Astrocyte (in vitro differentiated cells and primary cell): ENCODE results near the gene ACKR3. TPM values are rescaled to one million over a fixed set of nuclear protein-coding genes. Genes with fewer than 3 reads are reported as not detected.

ENCODE experiments used
- DNase-seq: peaks from one replicate; pipeline ENCODE4 v3.0.0-alpha.2; 2010; ENCODE audit warnings: low read depth
- FAIRE-seq: peaks from 2 replicates; lab custom pipeline; 2011; peaks lifted over from hg19 to GRCh38; lab: Jason Lieb, UNC
- H2AFZ ChIP-seq: 2 replicates; pipeline ENCODE4 v1.6.0; 2012; ENCODE audit warnings: low read depth, low read length, inconsistent platforms
- H3K27ac ChIP-seq: 2 replicates; pipeline ENCODE4 v1.5.1; 2011; ENCODE audit warnings: low read depth, low read length, inconsistent platforms
- H3K27me3 ChIP-seq: 2 replicates; pipeline ENCODE4 v1.6.0; 2011; ENCODE audit warnings: low read length, inconsistent platforms; ENCODE audit not compliant: insufficient read depth
- H3K36me3 ChIP-seq: 2 replicates; pipeline ENCODE4 v1.5.1; 2011; ENCODE audit warnings: low read length, inconsistent platforms; ENCODE audit not compliant: insufficient read depth
- H3K4me1 ChIP-seq: 2 replicates; pipeline ENCODE4 v1.5.1; 2011; ENCODE audit warnings: low read length, inconsistent platforms; ENCODE audit not compliant: insufficient read depth
- H3K4me2 ChIP-seq: 2 replicates; pipeline ENCODE4 v1.6.0; 2012; ENCODE audit warnings: low read length, inconsistent platforms
- H3K4me3 ChIP-seq: 2 replicates; pipeline ENCODE4 v1.5.1; 2011; ENCODE audit warnings: low read depth, mild to moderate bottlenecking, low read length, inconsistent platforms; ENCODE audit not compliant: insufficient read depth
- H3K79me2 ChIP-seq: 2 replicates; pipeline ENCODE4 v1.6.0; 2012; ENCODE audit warnings: mild to moderate bottlenecking, low read length, inconsistent platforms; ENCODE audit not compliant: insufficient read depth
- H3K9ac ChIP-seq: 2 replicates; pipeline ENCODE4 v1.6.0; 2012; ENCODE audit warnings: mild to moderate bottlenecking, low read length, inconsistent platforms
- H3K9me3 ChIP-seq: 2 replicates; pipeline ENCODE4 v1.5.1; 2012; ENCODE audit warnings: low read depth, mild to moderate bottlenecking, low read length, inconsistent platforms; ENCODE audit not compliant: insufficient read depth
- H4K20me1 ChIP-seq: 2 replicates; pipeline ENCODE4 v1.6.0; 2012; ENCODE audit warnings: low read length, inconsistent platforms; ENCODE audit not compliant: insufficient read depth
- H3K27ac Mint-ChIP-seq: one replicate; pipeline ENCODE4 v1.8.0; 2021; ENCODE audit warnings: mild to moderate bottlenecking, mixed read lengths; ENCODE audit not compliant: unreplicated experiment
- H3K27me3 Mint-ChIP-seq: one replicate; pipeline ENCODE4 v1.8.0; 2021; ENCODE audit warnings: low read depth, mixed read lengths; ENCODE audit not compliant: unreplicated experiment
- H3K36me3 Mint-ChIP-seq: one replicate; pipeline ENCODE4 v1.8.0; 2021; ENCODE audit warnings: low read depth, mixed read lengths; ENCODE audit not compliant: unreplicated experiment
- H3K4me1 Mint-ChIP-seq: one replicate; pipeline ENCODE4 v1.8.0; 2021; ENCODE audit warnings: low read depth, mixed read lengths; ENCODE audit not compliant: unreplicated experiment
- H3K4me3 Mint-ChIP-seq: one replicate; pipeline ENCODE4 v1.8.0; 2021; ENCODE audit warnings: mild to moderate bottlenecking, moderate library complexity, mixed read lengths; ENCODE audit not compliant: unreplicated experiment
- H3K9me3 Mint-ChIP-seq: one replicate; pipeline ENCODE4 v1.8.0; 2021; ENCODE audit warnings: mild to moderate bottlenecking, mixed read lengths; ENCODE audit not compliant: unreplicated experiment
- CTCF ChIP-seq: IDR thresholded peaks from 2 replicates; pipeline ENCODE4 v1.5.1; 2011; ENCODE audit warnings: low read depth, mild to moderate bottlenecking, inconsistent platforms, low read length, moderate library complexity; ENCODE audit not compliant: insufficient read depth
- EZH2 ChIP-seq: IDR thresholded peaks from 2 replicates; pipeline ENCODE4 v1.6.1; 2012; ENCODE audit warnings: mild to moderate bottlenecking, low read length, inconsistent platforms; ENCODE audit not compliant: insufficient read depth
- total RNA-seq: library from RNA; stranded (reverse); gene quantifications from 2 replicates; pipeline ENCODE4 v1.2.1, GENCODE V29; 2021

ACKR3 gene
- total RNA-seq, 1 donor from 2014 or later, result 72.7 TPM

GRCh38 chr2:236608188-236608525 lies 38.5 kb downstream of the ACKR3 start:
- Histone ChIP-seq H3K27me3 (peaks cover 13% of the 10 kb centered on the region), H3K36me3 (no peaks in the 10 kb centered on the region), H3K27ac (no peak overlapping the region), H2AFZ (no peak overlapping the region), H3K9ac (peak overlapping the region; percentile 28), H3K4me2 (no peak overlapping the region), H4K20me1 (no peaks in the 10 kb centered on the region), H3K4me1 (peaks cover 6% of the 10 kb centered on the region), H3K4me3 (no peak overlapping the region), H3K9me3 (no peaks in the 10 kb centered on the region), H3K79me2 (no peaks in the 10 kb centered on the region)
- Mint-ChIP-seq H3K36me3 (peaks cover 6% of the 10 kb centered on the region), H3K4me1 (peaks cover 32% of the 10 kb centered on the region), H3K27ac (no peak overlapping the region), H3K27me3 (peaks cover 28% of the 10 kb centered on the region), H3K9me3 (peaks cover 2% of the 10 kb centered on the region), H3K4me3 (no peak overlapping the region)
- DNase-seq, result peak; percentile 35
- no peak for FAIRE-seq
- TF ChIP-seq CTCF, result no peak
- no peak for TF ChIP-seq EZH2

- H3K4me1 ChIP-seq, result peaks cover 6% of the 10 kb centered on the region
- no peaks in the 10 kb centered on the region for H4K20me1 ChIP-seq
- Mint-ChIP-seq H3K36me3 (peaks cover 6% of the 10 kb centered on the region), H3K9me3 (peaks cover 2% of the 10 kb centered on the region), H3K4me3 (no peak overlapping the region), H3K4me1 (peaks cover 32% of the 10 kb centered on the region), H3K27me3 (peaks cover 31% of the 10 kb centered on the region), H3K27ac (no peak overlapping the region)
- H3K9me3 ChIP-seq, result no peaks in the 10 kb centered on the region
- no peaks in the 10 kb centered on the region for H3K79me2 ChIP-seq
- peaks cover 13% of the 10 kb centered on the region for H3K27me3 ChIP-seq
- FAIRE-seq, result no peak
- H2AFZ ChIP-seq, result no peak overlapping the region
- H3K4me3 ChIP-seq, result no peak overlapping the region
- peak; percentile 16 for DNase-seq
- H3K4me2 ChIP-seq, result no peak overlapping the region
- H3K9ac ChIP-seq, result no peak overlapping the region
- no peak overlapping the region for H3K27ac ChIP-seq
- H3K36me3 ChIP-seq, result no peaks in the 10 kb centered on the region
- no peak for TF ChIP-seq EZH2
- TF ChIP-seq CTCF, result no peak
Measured at GRCh38 chr2:236608710-236609109, 39.1 kb downstream of the ACKR3 start.

GRCh38 chr2:236610991-236611821 lies 41.6 kb downstream of the ACKR3 start:
- H2AFZ ChIP-seq, result no peak overlapping the region
- peaks cover 25% of the 10 kb centered on the region for H3K4me1 Mint-ChIP-seq
- peaks cover 5% of the 10 kb centered on the region for H3K36me3 Mint-ChIP-seq
- no peaks in the 10 kb centered on the region for H4K20me1 ChIP-seq
- no peak overlapping the region for H3K27ac Mint-ChIP-seq
- H3K4me3 Mint-ChIP-seq, result no peak overlapping the region
- H3K4me3 ChIP-seq, result no peak overlapping the region
- peaks cover 6% of the 10 kb centered on the region for H3K4me1 ChIP-seq
- no peaks in the 10 kb centered on the region for H3K36me3 ChIP-seq
- no peak overlapping the region for H3K4me2 ChIP-seq
- H3K27me3 Mint-ChIP-seq, result peaks cover 36% of the 10 kb centered on the region
- FAIRE-seq (no peak), DNase-seq (peak; percentile 63)
- H3K27ac ChIP-seq, result no peak overlapping the region
- H3K27me3 ChIP-seq, result peaks cover 9% of the 10 kb centered on the region
- no peaks in the 10 kb centered on the region for H3K9me3 ChIP-seq
- H3K9me3 Mint-ChIP-seq, result peaks cover 2% of the 10 kb centered on the region
- no peak for TF ChIP-seq CTCF
- no peak for TF ChIP-seq EZH2
- H3K9ac ChIP-seq, result no peak overlapping the region
- H3K79me2 ChIP-seq, result no peaks in the 10 kb centered on the region
